Stimulated activated CD4-positive, alpha-beta T cell treated with anti-CD3 and anti-CD28 coated beads, Interleukin-12 subunit alpha, Interleukin-12 subunit beta, amount 100 ng/mL, for 48 hours (primary cell): ENCODE results near the gene DMBX1.

Experiments
- DNase-seq, 3 donors: peaks; one replicate each; pipeline ENCODE4 v3.0.0-alpha.2; 2020; ENCODE audit warnings: low read depth in 2 of 3, low spot score in 1 of 3

Gene DMBX1

DNA sequence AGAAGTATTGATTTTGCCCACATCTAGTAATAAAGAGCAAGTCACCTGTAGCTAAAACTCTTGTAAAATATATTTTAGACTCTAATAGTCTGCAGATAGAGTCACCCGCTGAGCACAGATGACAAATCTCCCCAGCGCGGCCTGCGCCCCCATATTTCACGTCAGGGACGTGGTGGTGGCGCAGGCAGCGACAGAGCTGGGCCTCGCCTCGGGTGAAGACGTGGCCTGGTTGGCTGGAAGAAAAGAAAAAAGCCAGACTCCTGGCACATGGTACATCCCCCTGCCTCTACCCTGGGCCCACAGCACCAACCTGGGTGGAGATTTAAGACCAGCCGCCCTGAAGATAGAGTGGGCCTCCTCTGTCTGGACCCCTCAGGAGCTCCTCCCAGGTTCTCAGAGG lies 6.0 kb upstream of the DMBX1 start:
- no peak for DNase-seq

DNA sequence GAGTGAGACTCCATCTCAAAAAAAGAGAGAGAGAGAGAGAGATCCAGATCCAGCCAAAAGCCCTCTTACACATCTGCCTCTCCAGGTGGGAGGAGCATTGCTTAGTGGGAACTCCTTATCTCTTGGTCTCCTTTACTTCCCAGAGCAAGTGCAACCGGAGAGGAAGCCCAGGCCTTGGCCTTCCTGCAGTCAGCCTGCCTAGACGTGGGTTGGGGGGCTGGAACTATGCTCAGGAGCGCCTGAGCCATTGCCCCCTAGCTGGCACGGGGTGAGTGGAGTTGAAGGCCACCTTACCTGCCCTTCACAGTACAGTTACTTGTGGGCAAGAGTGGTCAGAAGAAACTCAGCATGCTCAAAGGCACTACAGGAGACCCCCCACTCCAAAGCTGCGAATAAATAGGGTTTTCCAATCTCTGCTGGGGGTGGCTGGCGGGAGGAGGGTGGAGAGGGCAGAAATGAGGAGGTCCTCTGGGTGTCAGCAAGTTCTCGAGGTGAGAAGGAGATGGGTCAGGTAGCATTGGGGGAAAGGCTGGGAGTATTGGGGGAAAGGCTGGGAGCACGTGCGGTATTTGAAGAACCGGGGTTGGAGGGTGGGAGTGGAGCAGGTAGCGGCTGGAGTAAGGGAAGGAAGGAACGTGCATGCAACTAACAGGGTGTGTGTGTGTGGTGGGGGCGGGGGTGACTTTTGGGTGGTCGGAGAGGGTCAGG lies 4.7 kb upstream of the DMBX1 start:
- no peak for DNase-seq

DNA sequence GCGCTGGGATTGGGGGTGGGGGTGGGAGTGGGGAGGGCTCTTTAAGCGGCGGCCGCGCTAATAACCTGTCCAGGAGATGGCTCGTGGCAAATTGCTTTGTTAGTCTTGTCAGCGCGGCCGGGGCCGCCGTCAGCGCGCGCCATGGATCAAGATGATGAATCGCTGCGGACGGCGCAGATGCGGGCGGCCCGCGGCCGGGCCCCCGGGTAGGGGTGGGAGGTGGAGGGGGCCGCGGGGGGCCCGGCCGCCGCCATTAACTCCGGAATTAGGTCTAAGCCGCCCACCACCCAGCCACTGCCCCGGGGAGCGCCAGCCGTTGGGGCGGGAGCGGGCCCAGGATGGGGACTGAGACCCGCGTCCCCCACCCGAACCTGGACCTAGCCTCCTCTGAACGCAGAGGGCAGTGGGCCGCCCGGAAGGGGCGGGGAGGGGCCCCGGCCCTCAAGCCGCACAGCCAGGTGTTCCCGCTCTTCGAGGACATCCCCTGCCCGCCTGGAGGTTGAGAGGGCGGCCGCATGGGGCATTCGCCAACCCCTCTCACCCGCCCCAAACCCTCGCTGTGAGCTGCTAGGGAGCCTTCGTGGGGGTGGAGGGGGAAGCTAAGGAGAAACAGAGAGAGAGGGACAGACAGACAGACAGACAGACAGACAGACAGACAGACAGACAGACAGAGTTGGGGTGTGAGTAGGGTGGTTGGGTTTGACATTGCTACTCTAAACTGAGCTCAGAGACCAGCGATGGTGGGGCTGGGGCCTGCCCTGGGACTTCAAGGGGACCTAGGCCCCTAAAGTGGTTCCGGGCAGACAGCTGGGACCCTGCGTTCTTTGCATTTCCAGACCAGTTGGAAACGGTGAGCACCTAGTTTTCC lies 3.8 kb upstream of the DMBX1 start:
- no peak for DNase-seq

DNA sequence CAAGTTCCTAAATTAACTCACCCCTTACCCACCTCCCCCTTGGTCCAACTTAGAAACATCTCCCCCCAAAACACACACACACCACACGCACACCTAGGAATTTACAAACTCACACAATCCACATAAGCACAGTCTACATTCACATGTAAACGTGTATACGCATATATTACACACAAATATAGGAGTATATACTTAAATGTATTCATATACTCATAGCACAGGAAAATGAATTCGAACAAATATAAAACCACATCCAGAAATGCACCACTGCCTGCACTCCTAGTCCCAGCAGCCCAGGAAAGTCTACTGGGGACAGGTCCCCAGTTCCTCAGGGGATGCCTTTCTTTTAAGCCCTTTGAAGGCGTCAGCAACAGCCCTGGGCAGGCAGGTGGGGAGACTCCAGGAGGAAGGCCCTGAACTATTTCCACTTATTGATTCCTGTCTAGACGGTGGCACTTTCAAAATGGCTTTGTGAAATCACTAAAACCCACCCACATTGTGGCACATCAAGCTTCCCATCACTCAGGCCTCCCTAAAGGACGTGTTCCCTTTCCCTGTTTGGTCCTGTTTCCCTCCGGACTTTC lies 3.1 kb upstream of the DMBX1 start:
- DNase-seq = no peak

DNA sequence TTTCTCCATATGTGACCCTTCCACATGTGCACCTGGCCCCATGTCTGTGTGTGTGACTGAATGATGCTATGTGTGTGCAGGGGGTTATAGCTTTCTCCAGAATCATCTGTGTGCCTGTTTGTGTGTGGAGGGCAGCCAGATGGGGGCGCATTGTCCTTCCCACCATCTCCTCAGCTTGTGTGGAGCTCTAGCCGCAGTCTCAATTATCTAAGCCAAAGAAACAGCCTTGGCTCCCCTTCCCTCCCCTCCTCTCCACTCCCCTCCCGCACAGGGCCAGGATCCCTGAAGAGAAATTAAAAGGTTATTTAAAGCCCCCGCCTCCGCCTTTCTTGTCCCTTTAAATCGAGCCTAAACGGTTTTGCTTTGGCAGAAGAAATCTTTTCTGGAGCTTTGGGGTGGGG lies 1.8 kb upstream of the DMBX1 start:
- no peak for DNase-seq

DNA sequence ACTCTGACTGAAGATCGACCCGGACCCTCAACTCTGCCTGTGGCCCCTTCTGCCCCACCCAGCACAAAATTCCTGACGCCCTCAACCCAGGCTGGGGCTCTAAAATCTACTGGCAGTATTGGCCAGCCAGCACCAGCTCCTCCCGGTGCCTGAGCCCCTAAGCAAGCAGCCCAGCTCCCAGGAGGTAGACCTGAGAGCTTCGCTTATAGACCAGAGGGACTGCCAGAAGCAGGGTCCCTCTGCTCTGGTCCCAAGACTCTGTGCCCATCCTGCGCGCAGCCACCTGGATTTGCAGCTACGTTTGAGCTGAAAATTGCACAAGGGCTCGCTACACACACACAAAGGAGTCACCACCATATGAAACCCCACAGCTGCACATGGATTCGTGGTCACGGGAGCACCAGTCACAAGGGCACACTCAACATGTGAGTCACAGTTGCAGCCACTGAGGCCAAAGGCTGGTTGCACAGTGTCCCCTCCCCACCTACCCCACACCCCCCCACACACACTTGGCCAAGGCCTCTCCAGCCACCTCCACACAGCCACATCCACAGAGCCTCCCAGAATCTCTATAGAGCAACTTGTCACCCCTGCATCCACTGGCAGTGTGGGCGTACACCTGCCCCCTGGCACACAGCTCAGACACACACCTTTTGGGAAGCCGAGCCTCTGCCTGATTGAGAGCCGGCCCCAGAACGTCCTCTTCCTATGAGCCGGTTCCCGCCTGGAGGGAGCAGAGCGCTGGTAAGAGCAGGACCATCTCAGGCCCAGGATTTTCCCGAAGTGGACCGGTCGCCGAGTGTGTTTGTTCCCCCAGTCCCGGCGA lies 1.1 kb upstream of the DMBX1 start:
- DNase-seq = no peak

DNA sequence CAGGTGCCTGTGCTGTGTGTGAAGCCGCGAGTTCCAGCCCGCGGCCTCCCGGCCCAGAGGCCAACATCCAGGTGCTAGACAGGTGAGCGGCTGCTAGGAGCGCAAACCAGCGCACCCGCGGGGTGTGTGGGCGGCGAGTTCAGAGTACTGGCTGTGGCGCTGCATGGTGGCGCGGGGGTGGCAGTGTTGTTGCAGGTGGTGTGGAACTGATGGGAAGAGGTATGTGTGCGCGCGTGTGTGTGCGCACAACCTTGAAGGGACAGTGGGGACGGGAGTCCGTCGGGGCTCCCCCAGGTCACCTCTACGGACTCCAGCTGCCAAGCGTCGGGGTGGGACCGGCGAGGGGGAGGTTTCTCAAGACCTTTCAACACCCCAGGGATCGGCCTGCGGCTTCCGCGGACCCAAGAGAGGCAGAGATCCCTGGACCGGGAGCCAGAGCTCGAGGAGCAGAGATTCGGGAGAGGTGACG lies 433 bp upstream of the DMBX1 start:
- DNase-seq = no peak

DNA sequence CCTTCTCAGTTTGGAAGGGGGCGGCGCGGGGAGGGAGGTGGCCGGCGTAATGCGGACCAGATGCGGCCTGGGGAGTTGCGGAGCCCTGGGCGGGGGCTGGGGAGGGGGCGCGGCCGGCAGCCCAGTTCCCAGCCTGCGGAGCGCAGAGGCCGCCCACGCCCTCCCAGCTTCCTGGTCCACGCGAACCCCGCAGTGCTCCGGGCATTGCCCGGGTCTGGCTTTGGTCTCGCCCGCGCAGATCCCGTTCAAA lies 695 bp downstream of the DMBX1 start:
- no peak for DNase-seq

DNA sequence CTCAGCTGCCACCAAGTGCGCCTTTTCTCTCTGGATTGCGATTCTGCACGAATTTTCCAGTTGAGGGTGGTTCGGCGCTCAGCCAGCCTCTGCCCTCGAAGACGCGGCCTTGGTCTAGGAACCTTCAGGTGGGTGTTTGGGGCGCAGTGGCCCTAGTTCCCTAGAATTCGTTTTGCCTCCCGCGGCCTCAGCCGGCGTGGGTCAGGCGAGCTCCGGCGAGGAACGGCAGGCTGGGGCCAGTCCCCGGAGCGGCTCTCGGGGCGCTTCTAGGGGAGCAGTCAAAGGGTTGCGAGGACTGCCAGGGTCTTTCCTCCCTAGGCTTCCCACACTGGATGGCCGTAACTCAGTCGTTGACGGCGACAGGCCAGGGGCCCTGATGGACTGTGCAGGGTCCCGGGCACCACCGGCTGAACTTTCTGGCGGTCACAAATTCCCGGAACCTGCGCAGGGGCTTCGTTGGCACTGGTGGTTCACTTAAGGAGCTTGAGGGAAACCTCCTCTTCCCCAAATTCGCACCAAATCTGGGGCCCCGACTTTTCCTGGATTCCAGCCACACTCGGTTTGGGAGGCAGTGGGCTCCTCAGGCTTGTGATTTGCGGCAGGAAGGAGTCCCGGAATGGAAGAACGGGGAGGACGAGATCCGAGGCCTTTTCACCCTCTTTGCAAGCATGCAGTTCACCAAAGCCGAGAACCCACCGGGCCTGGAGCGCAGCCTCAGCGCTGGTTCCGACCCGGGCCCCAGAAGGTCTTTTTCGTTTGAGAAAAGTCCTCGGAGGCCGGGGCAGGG lies 1.2 kb downstream of the DMBX1 start:
- no peak for DNase-seq

DNA sequence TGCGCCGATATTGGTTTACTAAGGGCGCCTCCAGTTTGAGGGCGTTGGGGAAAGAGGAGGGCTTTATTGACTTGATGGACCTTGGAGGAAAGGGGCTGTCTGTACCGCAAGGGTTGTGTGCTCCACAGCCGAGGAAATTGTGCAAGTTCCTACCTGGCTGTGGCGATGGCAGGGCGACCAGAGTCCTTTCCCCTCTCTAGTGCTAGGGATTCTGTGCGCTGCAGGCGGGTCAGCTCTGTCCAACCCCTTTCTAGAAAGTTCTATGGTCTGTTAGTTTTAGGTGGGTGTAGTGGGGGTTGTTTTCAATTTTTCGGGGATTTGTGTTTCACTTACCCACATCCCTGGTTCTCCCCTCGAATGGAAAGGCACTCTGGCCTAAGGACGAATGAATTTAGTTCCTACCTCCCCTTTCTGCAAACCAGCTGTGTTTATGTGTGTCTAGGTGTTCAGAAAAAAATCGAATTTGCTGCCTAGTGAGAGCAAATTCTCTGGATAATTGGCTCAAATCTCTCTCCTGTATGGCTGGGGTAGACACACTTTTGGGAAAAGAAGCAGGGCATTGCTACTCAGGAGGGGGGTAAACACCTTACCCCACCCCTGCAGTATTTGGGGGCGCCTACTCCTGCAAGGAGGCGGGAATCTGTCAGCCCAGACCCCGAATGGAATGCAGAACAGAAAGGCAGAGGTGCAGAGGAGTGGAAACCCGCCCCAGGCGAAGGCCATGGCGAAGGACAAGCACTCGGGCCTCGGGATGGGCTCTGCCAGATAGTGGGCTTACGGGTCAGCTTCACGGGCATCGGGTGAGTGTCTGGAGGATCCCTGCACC lies 2.0 kb downstream of the DMBX1 start:
- DNase-seq = no peak

DNA sequence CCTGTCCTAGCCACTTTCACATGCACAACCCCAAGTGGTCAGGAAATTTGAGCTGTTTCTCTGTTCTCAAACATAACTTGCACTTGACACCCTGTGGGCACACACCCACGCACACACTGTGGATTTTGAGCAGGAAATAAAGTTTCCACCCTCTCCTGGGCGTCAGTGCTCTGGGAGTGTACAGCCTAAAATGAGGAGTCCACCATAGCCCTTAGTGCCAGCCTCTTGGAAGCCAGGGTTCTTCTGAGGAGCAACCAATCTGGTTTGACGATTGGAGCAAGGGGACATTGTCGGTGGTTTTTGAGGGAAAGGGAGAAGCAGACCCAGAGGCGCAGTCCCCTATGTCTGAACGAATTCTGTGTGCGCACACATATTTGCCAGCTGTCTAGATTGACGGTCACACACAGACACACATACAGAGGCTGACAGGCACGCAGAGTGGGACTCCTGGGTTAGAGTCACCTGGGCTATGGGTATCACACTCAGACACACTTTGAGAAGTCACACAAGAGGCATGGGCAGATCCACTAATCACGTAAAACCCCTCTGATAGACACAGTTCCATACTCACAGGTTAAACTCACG lies 2.7 kb downstream of the DMBX1 start:
- no peak for DNase-seq

DNA sequence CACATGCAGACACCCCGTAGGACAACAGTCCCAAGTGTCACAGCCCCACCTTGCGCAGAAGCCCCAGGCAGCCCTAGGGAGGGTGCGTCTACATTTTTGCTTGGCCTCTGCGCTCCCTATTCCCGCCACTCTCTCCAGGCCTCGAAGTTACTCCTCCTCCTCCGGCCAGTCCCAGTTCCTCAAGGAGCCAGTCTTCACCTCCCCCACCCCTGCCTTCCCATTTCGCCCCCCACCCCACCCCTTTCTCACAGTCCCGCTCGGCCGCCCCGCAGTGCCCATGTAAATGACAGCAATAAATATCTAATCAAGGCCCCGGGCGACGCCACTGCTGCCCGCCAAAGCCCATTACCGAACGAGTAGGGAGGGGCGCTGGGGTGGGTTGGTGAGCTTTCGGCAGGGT lies 3.2 kb downstream of the DMBX1 start:
- no peak for DNase-seq

DNA sequence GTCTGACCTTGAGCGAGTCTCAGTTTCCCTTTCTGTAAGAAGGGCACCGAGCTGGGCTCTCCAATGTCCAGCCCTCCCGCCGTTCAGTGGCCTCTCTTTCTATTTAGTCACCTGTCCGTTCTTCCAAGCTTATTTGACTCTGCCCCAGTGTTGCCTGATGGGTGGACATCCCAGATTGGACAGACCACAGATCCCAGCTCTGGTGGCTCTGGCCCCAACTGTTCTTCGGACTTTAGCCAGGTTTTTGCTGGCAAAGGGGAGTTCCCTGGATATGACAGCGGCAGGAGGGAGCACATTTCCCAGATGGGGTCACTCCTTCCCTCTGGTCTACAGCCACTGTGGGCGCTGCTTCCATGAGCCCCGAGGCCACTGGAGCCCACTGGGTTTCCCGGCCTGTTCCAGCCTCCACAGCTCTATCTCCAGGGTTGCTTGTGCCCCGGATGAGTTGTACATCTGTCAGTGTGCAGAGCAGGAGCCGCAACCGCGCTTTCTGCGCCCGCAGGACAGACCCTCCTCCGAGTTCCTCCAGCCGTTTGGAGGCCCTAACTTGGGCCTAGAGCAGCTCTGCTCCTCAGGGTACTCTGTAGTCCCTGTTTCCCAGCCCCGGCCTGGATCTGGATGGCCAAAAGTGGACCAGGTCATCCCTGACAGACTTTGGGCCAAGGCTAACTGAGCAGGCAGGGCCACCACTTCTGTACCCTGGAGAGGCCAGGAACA lies 3.8 kb downstream of the DMBX1 start:
- DNase-seq = no peak

DNA sequence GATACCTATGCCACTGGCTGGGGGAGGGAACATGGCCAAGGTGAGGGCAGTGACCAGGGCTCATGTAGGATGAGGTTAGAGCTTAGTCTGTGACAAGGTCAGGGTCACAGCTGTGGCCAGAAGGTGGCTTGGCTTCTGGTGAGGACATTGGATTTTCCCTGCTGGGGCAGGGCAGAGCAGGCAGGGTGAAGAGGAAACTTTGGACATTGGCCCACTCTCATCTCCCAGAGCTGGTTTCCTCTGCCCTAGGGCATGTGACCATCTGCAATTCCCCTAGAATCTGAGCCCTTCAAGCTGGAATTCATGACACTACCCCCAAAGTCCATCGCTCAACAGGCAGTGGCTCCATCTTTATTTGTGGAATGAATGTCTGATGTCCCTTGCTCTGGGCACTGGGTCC lies 5.3 kb downstream of the DMBX1 start:
- DNase-seq = no peak

DNA sequence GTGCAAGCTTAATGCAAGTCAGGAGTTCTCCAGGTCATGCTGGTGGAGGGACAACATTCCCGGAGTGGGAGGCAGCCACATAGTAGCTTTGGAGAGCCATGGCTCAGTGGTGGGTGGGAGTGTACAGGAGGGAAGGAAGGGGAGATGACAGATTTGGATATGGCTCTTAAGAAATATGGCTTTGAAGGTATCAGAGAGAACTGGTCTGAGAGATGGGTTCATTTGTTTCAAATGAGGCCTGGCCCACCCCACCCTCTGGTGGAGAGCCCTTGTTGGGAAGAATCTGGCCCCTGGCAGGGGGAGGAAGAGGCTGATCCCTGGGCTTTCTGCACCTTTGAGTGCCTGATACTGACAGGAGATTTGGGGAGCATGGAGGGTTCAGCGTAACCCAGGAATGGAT lies 6.1 kb downstream of the DMBX1 start:
- no peak for DNase-seq

DNA sequence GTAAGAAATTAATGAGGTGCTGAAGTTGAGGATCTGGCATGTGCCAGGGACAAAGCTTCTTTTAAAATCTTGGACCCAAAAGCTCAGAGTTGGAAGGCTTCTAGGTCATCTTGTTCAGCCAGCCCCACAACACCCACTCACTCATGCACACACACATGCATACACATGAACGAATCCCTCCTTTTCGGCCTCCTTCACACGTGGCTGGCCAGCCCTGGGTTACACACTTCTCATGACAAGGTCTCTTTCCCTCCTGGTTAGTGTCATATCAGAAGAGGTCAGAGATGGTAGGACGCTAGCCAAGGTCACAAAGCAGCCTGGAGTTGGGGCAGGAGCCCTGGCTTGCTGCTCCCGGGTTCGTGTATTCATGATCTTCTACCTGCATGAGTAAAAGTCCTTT lies 6.9 kb downstream of the DMBX1 start:
- DNase-seq = no peak

DNA sequence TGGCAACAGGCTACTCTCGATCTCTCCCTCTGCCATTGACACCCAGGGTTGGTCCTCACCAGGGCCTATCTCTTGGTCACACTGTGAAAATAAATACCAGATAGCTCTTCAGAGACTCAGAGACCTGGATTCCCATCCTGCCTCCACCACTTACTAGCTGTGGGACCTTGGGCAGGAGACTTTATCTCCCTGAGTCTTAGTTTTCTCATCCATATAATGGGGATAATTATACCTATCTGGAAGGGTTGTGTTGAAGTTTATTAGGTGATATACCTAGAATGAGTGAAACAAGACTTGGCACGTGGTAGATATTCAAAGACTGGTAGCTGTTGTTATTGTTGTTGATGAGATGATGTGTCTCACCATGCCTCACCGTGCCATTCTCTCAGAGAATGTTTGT lies 7.4 kb downstream of the DMBX1 start:
- DNase-seq = no peak

DNA sequence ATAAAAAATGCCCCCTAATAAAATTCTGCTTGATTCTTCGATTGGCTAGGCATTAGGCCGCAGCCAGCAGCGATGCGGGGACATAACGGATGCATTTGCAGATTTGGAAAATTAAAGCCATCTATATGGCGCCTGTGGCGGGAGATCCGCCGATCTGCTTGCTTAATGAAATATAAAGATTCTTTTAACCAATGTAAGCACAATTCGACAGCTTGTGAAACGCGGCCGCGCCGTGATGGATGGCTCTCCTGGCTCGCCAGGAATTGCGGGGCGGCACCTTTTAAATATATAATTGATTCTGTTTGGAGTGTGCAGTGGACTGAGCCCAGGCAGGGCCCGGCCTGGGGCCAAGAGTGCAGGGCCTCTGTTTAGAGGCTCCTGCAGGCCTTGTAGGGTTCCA lies 8.0 kb downstream of the DMBX1 start:
- DNase-seq = no peak

DNA sequence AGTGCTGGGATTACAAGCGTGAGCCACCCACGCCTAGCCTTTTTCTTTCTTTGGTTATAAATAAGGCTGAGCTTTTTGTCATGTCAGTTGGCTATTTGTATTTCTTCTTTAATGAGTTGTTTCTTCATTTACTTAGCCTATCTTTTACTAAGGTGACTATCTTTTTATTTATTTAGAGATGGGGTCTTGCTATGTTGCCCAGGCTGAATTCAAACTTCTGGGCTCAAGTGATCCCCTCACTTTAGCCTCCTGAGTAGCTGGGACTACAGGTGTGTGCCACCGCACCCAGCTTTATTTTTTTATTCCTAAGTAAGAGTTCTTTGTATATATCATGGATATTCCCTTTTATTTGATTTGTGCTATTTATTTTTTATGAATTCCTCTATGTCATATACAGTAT lies 11.9 kb downstream of the DMBX1 start:
- DNase-seq = no peak
